Measurements from ENCODE around the gene SUMO3.

DNA sequence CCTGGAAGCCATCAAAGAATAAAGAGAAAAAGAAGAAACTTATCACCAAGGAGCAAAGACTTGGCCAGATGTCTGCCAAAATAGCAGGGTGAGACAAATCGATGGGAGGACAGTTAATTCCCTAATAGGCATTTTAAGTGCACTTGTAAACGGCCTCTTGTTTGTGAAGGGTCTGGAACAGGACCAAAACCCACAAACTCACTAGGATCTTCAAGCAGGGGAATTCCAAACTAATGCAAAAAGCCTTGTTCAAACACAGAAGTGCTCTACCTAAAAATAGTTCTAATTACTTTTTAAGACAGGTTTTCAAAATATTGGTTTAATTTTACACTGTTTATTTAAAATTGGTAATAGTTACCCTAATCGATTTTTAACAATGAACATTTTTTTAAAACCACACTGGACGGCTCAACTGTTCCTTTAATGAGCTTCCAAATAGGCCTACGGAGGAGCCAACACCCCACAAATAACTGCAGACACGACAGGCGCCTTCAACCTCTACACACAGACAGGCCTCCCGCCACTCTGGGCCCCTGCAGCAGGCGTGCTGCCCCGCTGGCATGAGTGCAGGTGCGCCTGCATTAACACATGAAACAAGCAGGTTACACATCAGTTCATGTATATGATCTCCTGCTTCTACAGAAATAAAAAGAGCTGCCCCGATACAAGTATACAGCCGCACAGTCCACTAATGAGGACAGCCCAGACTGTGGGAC, 32.1 kb downstream of the SUMO3 start:
- TF ChIP-seq, protein P1, sequence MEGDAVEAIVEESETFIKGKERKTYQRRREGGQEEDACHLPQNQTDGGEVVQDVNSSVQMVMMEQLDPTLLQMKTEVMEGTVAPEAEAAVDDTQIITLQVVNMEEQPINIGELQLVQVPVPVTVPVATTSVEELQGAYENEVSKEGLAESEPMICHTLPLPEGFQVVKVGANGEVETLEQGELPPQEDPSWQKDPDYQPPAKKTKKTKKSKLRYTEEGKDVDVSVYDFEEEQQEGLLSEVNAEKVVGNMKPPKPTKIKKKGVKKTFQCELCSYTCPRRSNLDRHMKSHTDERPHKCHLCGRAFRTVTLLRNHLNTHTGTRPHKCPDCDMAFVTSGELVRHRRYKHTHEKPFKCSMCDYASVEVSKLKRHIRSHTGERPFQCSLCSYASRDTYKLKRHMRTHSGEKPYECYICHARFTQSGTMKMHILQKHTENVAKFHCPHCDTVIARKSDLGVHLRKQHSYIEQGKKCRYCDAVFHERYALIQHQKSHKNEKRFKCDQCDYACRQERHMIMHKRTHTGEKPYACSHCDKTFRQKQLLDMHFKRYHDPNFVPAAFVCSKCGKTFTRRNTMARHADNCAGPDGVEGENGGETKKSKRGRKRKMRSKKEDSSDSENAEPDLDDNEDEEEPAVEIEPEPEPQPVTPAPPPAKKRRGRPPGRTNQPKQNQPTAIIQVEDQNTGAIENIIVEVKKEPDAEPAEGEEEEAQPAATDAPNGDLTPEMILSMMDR (IDR thresholded peaks at IDR 0.05) = no peak
- TF ChIP-seq, protein P2, sequence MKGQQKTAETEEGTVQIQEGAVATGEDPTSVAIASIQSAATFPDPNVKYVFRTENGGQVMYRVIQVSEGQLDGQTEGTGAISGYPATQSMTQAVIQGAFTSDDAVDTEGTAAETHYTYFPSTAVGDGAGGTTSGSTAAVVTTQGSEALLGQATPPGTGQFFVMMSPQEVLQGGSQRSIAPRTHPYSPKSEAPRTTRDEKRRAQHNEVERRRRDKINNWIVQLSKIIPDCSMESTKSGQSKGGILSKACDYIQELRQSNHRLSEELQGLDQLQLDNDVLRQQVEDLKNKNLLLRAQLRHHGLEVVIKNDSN (CRISPR knock-in tag; IDR thresholded peaks at IDR 0.05) = no peak
- TF ChIP-seq CREM (CRISPR knock-in tag; IDR thresholded peaks at IDR 0.05) (no peak), TCF7 (CRISPR knock-in tag; IDR thresholded peaks at IDR 0.05; ENCODE audit: low read depth) (no peak), CBFB (CRISPR knock-in tag; IDR thresholded peaks at IDR 0.05; ENCODE audit: low read depth) (no peak), EMX1 (CRISPR knock-in tag; IDR thresholded peaks at IDR 0.05) (no peak)
- TF ChIP-seq, protein P3, sequence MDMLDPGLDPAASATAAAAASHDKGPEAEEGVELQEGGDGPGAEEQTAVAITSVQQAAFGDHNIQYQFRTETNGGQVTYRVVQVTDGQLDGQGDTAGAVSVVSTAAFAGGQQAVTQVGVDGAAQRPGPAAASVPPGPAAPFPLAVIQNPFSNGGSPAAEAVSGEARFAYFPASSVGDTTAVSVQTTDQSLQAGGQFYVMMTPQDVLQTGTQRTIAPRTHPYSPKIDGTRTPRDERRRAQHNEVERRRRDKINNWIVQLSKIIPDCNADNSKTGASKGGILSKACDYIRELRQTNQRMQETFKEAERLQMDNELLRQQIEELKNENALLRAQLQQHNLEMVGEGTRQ (CRISPR knock-in tag; IDR thresholded peaks at IDR 0.05) = no peak
- TF ChIP-seq, protein P4, sequence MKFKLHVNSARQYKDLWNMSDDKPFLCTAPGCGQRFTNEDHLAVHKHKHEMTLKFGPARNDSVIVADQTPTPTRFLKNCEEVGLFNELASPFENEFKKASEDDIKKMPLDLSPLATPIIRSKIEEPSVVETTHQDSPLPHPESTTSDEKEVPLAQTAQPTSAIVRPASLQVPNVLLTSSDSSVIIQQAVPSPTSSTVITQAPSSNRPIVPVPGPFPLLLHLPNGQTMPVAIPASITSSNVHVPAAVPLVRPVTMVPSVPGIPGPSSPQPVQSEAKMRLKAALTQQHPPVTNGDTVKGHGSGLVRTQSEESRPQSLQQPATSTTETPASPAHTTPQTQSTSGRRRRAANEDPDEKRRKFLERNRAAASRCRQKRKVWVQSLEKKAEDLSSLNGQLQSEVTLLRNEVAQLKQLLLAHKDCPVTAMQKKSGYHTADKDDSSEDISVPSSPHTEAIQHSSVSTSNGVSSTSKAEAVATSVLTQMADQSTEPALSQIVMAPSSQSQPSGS (CRISPR knock-in tag; IDR thresholded peaks at IDR 0.05; ENCODE audit: borderline replicate concordance, low read depth) = no peak
